H1 (cell line): ENCODE data around the gene DAZL. TPM values are rescaled to one million over a fixed set of nuclear protein-coding genes. Genes with fewer than 3 reads are reported as not detected.

Source experiments
- CTCF ChIA-PET: fragments of 300-600 bp; sonication (Branson Sonifier 250); formaldehyde crosslinking; loops from one replicate; lab custom pipeline; 2021; ENCODE audit not compliant: partially characterized antibody; lab: Charles Lee
- POLR2A ChIA-PET: fragments of 300-600 bp; sonication (Branson Sonifier 250); formaldehyde crosslinking; loops from one replicate; lab custom pipeline; 2021; ENCODE audit warnings: inconsistent platforms; ENCODE audit not compliant: partially characterized antibody; lab: Charles Lee
- DNase-seq, 2 experiments: peaks; one replicate each; pipeline versions ENCODE4 v3.0.0 to v3.0.0-alpha.2; 2010 to 2022; ENCODE audit warnings: low spot score in 2 of 2, low read depth in 1 of 2, mixed read lengths in 1 of 2
- FAIRE-seq: peaks from 2 replicates; lab custom pipeline; 2011; peaks lifted over from hg19 to GRCh38; lab: Jason Lieb, UNC
- H2AFZ ChIP-seq: 2 replicates; pipeline ENCODE4 v1.8.1; 2012; ENCODE audit warnings: low read length, inconsistent platforms
- H2AK5ac ChIP-seq: 2 replicates; pipeline ENCODE4 v1.6.1; 2013; ENCODE audit warnings: low read depth, low read length
- H2BK120ac ChIP-seq: replicated peaks from 2 replicates; pipeline ENCODE3; 2013; ENCODE audit warnings: low read depth, low read length, inconsistent platforms
- H2BK12ac ChIP-seq: 2 replicates; pipeline ENCODE4 v1.6.1; 2013; ENCODE audit warnings: low read depth, low read length
- H2BK15ac ChIP-seq: 2 replicates; pipeline ENCODE4 v1.6.1; 2013; ENCODE audit warnings: low read length
- H2BK20ac ChIP-seq: 2 replicates; pipeline ENCODE4 v1.6.1; 2013; ENCODE audit warnings: low read length
- H2BK5ac ChIP-seq: 2 replicates; pipeline ENCODE4 v1.6.1; 2013; ENCODE audit warnings: low read depth, low read length
- H3K14ac ChIP-seq: 2 replicates; pipeline ENCODE4 v1.6.1; 2013; ENCODE audit warnings: inconsistent platforms; ENCODE audit not compliant: insufficient read length
- H3K18ac ChIP-seq: 2 replicates; pipeline ENCODE4 v1.6.1; 2013; ENCODE audit warnings: low read length; ENCODE audit errors: extremely low read depth
- H3K23ac ChIP-seq: 2 replicates; pipeline ENCODE4 v1.6.1; 2013; ENCODE audit warnings: inconsistent platforms; ENCODE audit not compliant: insufficient read length
- H3K23me2 ChIP-seq: 2 replicates; pipeline ENCODE4 v1.6.1; 2013; ENCODE audit warnings: low read depth, low read length
- H3K27ac ChIP-seq: 2 replicates; pipeline ENCODE4 v1.6.1; 2011; ENCODE audit warnings: low read depth, low read length, inconsistent platforms
- H3K27me3 ChIP-seq, 4 experiments: replicated peaks in 1 of 4; 1 replicate in 1 of 4; 2 replicates in 3 of 4; pipeline versions ENCODE4 v1.6.1 to v1.8.1; 2011 to 2013; ENCODE audit warnings: low read length in 3 of 4, mild to moderate bottlenecking in 3 of 4, inconsistent platforms in 2 of 4, mixed read lengths in 2 of 4, moderate library complexity in 1 of 4; ENCODE audit not compliant: control insufficient read depth in 3 of 4, insufficient read depth in 3 of 4; ENCODE audit errors: extremely low read depth in 1 of 4
- H3K36me3 ChIP-seq, 4 experiments: 2 replicates each; pipeline versions ENCODE4 v1.6.1 to v1.8.1; 2011 to 2013; ENCODE audit warnings: mild to moderate bottlenecking in 4 of 4, low read length in 3 of 4, moderate library complexity in 2 of 4, control low read depth in 1 of 4, inconsistent platforms in 1 of 4; ENCODE audit not compliant: insufficient read depth in 4 of 4, control insufficient read depth in 2 of 4
- H3K4ac ChIP-seq: replicated peaks from 2 replicates; pipeline ENCODE3; 2013; ENCODE audit warnings: low read length, low read depth, mixed read lengths, inconsistent platforms; ENCODE audit not compliant: insufficient read length
- H3K4me1 ChIP-seq, 4 experiments: replicated peaks in 1 of 4; 1 replicate in 1 of 4; 2 replicates in 3 of 4; pipeline versions ENCODE4 v1.6.1 to v1.8.1; 2011 to 2013; ENCODE audit warnings: low read length in 3 of 4, inconsistent platforms in 2 of 4, mixed read lengths in 1 of 4; ENCODE audit not compliant: insufficient read depth in 4 of 4, control insufficient read depth in 3 of 4
- H3K4me2 ChIP-seq, 2 experiments: 2 replicates each; pipeline versions ENCODE4 v1.6.1 to v1.8.1; 2011 to 2013; ENCODE audit warnings: low read depth in 2 of 2, low read length in 2 of 2, control low read depth in 1 of 2, inconsistent platforms in 1 of 2, mild to moderate bottlenecking in 1 of 2; ENCODE audit not compliant: insufficient read depth in 1 of 2
- H3K4me3 ChIP-seq, 4 experiments: fragments of 200-600, 300-600 bp in 1 of 4; sonication (generic), shearing (Covaris generic), sonication (Bioruptor Twin) in 1 of 4; 2 replicates each; pipeline versions ENCODE4 v1.5.1 to v1.8.1; 2011 to 2016; ENCODE audit warnings: low read length in 4 of 4, low read depth in 3 of 4, control low read depth in 2 of 4, inconsistent platforms in 2 of 4, mild to moderate bottlenecking in 2 of 4, mixed read lengths in 1 of 4, moderate library complexity in 1 of 4; ENCODE audit not compliant: insufficient read depth in 2 of 4; ENCODE audit errors: extremely low read depth in 1 of 4
- H3K56ac ChIP-seq: replicated peaks from 2 replicates; pipeline ENCODE3; 2013; ENCODE audit warnings: low read depth, mild to moderate bottlenecking, mixed read lengths, low read length, inconsistent platforms; ENCODE audit not compliant: insufficient read length
- H3K79me1 ChIP-seq: 2 replicates; pipeline ENCODE4 v1.6.1; 2013; ENCODE audit warnings: low read depth, low read length, control low read depth
- H3K79me2 ChIP-seq, 2 experiments: 2 replicates each; pipeline versions ENCODE4 v1.6.1 to v1.8.1; 2012 to 2013; ENCODE audit warnings: low read length in 2 of 2, mild to moderate bottlenecking in 2 of 2, inconsistent platforms in 1 of 2; ENCODE audit not compliant: insufficient read depth in 2 of 2, control insufficient read depth in 1 of 2
- H3K9ac ChIP-seq, 4 experiments: replicated peaks in 1 of 4; 1 replicate in 1 of 4; 2 replicates in 3 of 4; pipeline versions ENCODE4 v1.6.1 to v1.8.1; 2011 to 2013; ENCODE audit warnings: low read depth in 3 of 4, low read length in 3 of 4, control low read depth in 2 of 4, mild to moderate bottlenecking in 2 of 4, moderate library complexity in 2 of 4, inconsistent platforms in 1 of 4; ENCODE audit errors: extremely low read depth in 1 of 4
- H3K9me3 ChIP-seq, 2 experiments: 2 replicates each; pipeline versions ENCODE4 v1.6.1 to v1.8.1; 2012 to 2013; ENCODE audit warnings: mild to moderate bottlenecking in 2 of 2, moderate library complexity in 2 of 2, control low read depth in 1 of 2, inconsistent platforms in 1 of 2, low read depth in 1 of 2, low read length in 1 of 2, mixed read lengths in 1 of 2; ENCODE audit not compliant: insufficient read depth in 2 of 2
- H4K20me1 ChIP-seq, 2 experiments: replicated peaks in 1 of 2; 2 replicates each; pipeline versions ENCODE3 to v1.8.1; 2011 to 2013; ENCODE audit warnings: inconsistent platforms in 2 of 2, low read length in 2 of 2, mild to moderate bottlenecking in 1 of 2; ENCODE audit not compliant: insufficient read depth in 2 of 2, control insufficient read depth in 1 of 2
- H4K5ac ChIP-seq: 2 replicates; pipeline ENCODE4 v1.6.1; 2013; ENCODE audit warnings: low read length, low read depth, mixed read lengths, inconsistent platforms; ENCODE audit not compliant: insufficient read length
- H4K8ac ChIP-seq: 2 replicates; pipeline ENCODE4 v1.8.0; 2013; ENCODE audit warnings: mild to moderate bottlenecking, moderate library complexity, low read length, inconsistent platforms; ENCODE audit not compliant: insufficient read depth; ENCODE audit errors: extremely low read depth
- H4K91ac ChIP-seq: replicated peaks from 2 replicates; pipeline ENCODE3; 2013; ENCODE audit warnings: low read length, mixed read lengths, inconsistent platforms; ENCODE audit not compliant: insufficient read length
- ATF3 ChIP-seq: IDR thresholded peaks from 2 replicates; pipeline ENCODE4 v1.6.1; 2011; ENCODE audit warnings: low read depth, mild to moderate bottlenecking, low read length; ENCODE audit not compliant: insufficient read depth
- HDAC6 ChIP-seq: IDR thresholded peaks from one replicate; pipeline ENCODE4 v1.7.1; 2012; ENCODE audit warnings: low read depth, mild to moderate bottlenecking, inconsistent platforms, low read length, moderate library complexity
- KDM1A ChIP-seq: fragments of 200-600, 300-600 bp; sonication (generic); IDR thresholded peaks from 2 replicates; pipeline ENCODE4 v1.7.1; 2016; ENCODE audit warnings: mild to moderate bottlenecking, low read length, borderline replicate concordance
- POLR2A ChIP-seq, 2 experiments: IDR thresholded peaks; 1 replicate in 1 of 2; 2 replicates in 1 of 2; pipeline ENCODE4 v1.6.1; 2011; ENCODE audit warnings: low read depth in 2 of 2, low read length in 2 of 2, mild to moderate bottlenecking in 2 of 2; ENCODE audit errors: control extremely low read depth in 1 of 2
- TCF12 ChIP-seq: IDR thresholded peaks from 2 replicates; pipeline ENCODE4 v1.6.1; 2011; ENCODE audit warnings: low read depth, mild to moderate bottlenecking, low read length
- YY1 ChIP-seq: IDR thresholded peaks from 2 replicates; pipeline ENCODE4 v1.6.1; 2011; ENCODE audit warnings: low read depth, mild to moderate bottlenecking, low read length
- ZNF274 ChIP-seq: IDR thresholded peaks from 2 replicates; pipeline ENCODE4 v1.7.0; 2012; ENCODE audit warnings: low read length, borderline replicate concordance; ENCODE audit errors: extremely low read depth
- WGBS, 2 experiments: shearing (Covaris generic) in 1 of 2; methylation state at CpG; one replicate each; pipeline versions ENCODE4 v1.1.6 to v1.1.7; 2013 to 2015; ENCODE audit warnings: low lambda C conversion rate in 2 of 2, mixed read lengths in 2 of 2, inconsistent platforms in 1 of 2, low coverage in 1 of 2, missing lambda C conversion rate in 1 of 2; ENCODE audit not compliant: insufficient replicate concordance in 2 of 2, insufficient coverage in 1 of 2, insufficient read length in 1 of 2; ENCODE audit errors: extremely low coverage in 1 of 2, missing lambda C conversion rate in 1 of 2; 5-methylcytosine and 5-hydroxymethylcytosine counted together
- polyA plus RNA-seq, 7 experiments: library from polyadenylated mRNA; depleted of rRNA in 3 of 7; stranded (reverse) in 5 of 7; unstranded in 2 of 7; fragments of >200 nt in 5 of 7; fragments of 200-250 nt in 2 of 7; gene quantifications; 1 replicate in 5 of 7; 2 replicates in 1 of 7; 4 replicates in 1 of 7; pipeline versions ENCODE4 v1.2.1 to v1.2.3, GENCODE V29; 2011 to 2013; ENCODE audit warnings: missing spikeins in 2 of 7, mixed read lengths in 2 of 7
- total RNA-seq: library from RNA; stranded (reverse); fragmentation: NEBNext Ultra II Directional; extraction: Animal tissue kit (Norgen Biotek cat#: 25700); gene quantifications from 2 replicates; pipeline ENCODE4 v1.2.1, GENCODE V29; 2021

Gene DAZL
- total and polyA plus RNA-seq, 2 of the 8 experiments (the other 6 are each of a cell fraction or from before 2014, with no cell fraction given), result 3.4 to 5.9 TPM

- Histone ChIP-seq H3K4ac (no peak overlapping the region), H2BK20ac (no peak overlapping the region), H3K23ac (no peak overlapping the region), H3K27me3 (no peaks in the 10 kb centered on the region), H3K9me3 (peaks cover 12 to 13% of the 10 kb centered on the region in 2 experiments; a peak in 3 of 4 replicates), H3K9ac (no peak overlapping the region), H3K4me2 (no peak overlapping the region), H2BK120ac (no peak overlapping the region), H3K18ac (no peak overlapping the region; the same call in 1 of the 2 replicates), H3K4me1 (no peaks in the 10 kb centered on the region; a peak in 1 of 7 replicates), H3K79me2 (no peaks in the 10 kb centered on the region), H2BK15ac (no peak overlapping the region), H3K79me1 (no peaks in the 10 kb centered on the region), H4K5ac (no peak overlapping the region), H3K36me3 (peaks cover 0 to 12% (median 2%) of the 10 kb centered on the region in 4 experiments; a peak in 2 of 8 replicates), H3K23me2 (no peaks in the 10 kb centered on the region; the same call in 1 of the 2 replicates), H2BK12ac (no peak overlapping the region), H3K27ac (no peak overlapping the region), H2BK5ac (no peak overlapping the region), H3K56ac (no peak overlapping the region), H3K4me3 (no peak overlapping the region), H4K20me1 (no peaks in the 10 kb centered on the region), H4K91ac (no peak overlapping the region), H2AK5ac (no peak overlapping the region), H3K14ac (no peak overlapping the region), H4K8ac (no peak overlapping the region), H2AFZ (no peak overlapping the region)
- ChIA-PET CTCF (interaction anchor here (0.7 to 1.6 kb wide), 6 partner anchors 8 to 417 kb away, joined by 3 to 5 read pairs (median 3); no protein-coding TSS in a partner anchor), POLR2A (no interaction called here)
- 87% methylated on average over 6 of the region's 6 CpGs; no CpG with 5 or more reads in 1 of the 2 experiments for whole genome bisulfite sequencing, 2 experiments
- no peak for FAIRE-seq
- no peak for DNase-seq
- no peak for TF ChIP-seq KDM1A
- no peak for TF ChIP-seq YY1
- no peak for TF ChIP-seq POLR2A (IDR thresholded peaks at IDR 0.05; ENCODE audit: control extremely low read depth in 1 of 2, low read depth in 2 of 2, low read length in 2 of 2)
- no peak for TF ChIP-seq ATF3
- no peak for TF ChIP-seq ZNF274
- TF ChIP-seq TCF12, result no peak
- no peak for TF ChIP-seq HDAC6
Observed at GRCh38 chr3:16614033-16615031, 9.1 kb upstream of the DAZL start.
